ENCODE results near the gene UGGT2.

UGGT2 gene

GRCh38 chr13:96090240-96091101 lies 37.3 kb upstream of the UGGT2 start:
- H3K4me3 ChIP-seq (ENCODE audit: low read depth, low read length): peak overlapping the region; percentile 56
- DNase-seq (ENCODE audit: low read depth): peak; percentile 13
- TF ChIP-seq CTCF (conservative IDR thresholded peaks at IDR 0.05; ENCODE audit: low read depth, low read length): no peak

GRCh38 chr13:96089749-96090239 lies 36.6 kb upstream of the UGGT2 start, which contains the start of gene HS6ST3:
HS6ST3 (plus strand) TSS chr13:96090107.
- H3K4me3 ChIP-seq (ENCODE audit: low read depth, low read length): peak within 1 kb of the TSS; percentile 56
- TF ChIP-seq CTCF (conservative IDR thresholded peaks at IDR 0.05; ENCODE audit: low read depth, low read length): no peak
- peak; percentile 10 for DNase-seq (ENCODE audit: low read depth)

GRCh38 chr13:96089139-96089538 lies 35.9 kb upstream of the UGGT2 start:
- DNase-seq (ENCODE audit: low read depth): no peak
- no peak overlapping the region for H3K4me3 ChIP-seq (ENCODE audit: low read depth, low read length)
- no peak for TF ChIP-seq CTCF (conservative IDR thresholded peaks at IDR 0.05; ENCODE audit: low read depth, low read length)

GRCh38 chr13:96086736-96087135 lies 33.5 kb upstream of the UGGT2 start:
- H3K4me3 ChIP-seq (ENCODE audit: low read depth, low read length): no peak overlapping the region
- DNase-seq (ENCODE audit: low read depth): no peak
- TF ChIP-seq CTCF (conservative IDR thresholded peaks at IDR 0.05; ENCODE audit: low read depth, low read length): no peak

GRCh38 chr13:96082640-96083039 lies 29.4 kb upstream of the UGGT2 start:
- TF ChIP-seq CTCF (conservative IDR thresholded peaks at IDR 0.05; ENCODE audit: low read depth, low read length): no peak
- H3K4me3 ChIP-seq (ENCODE audit: low read depth, low read length): no peak overlapping the region
- no peak for DNase-seq (ENCODE audit: low read depth)

- no peak overlapping the region for H3K4me3 ChIP-seq (ENCODE audit: low read depth, low read length)
- TF ChIP-seq CTCF (conservative IDR thresholded peaks at IDR 0.05; ENCODE audit: low read depth, low read length): no peak
- no peak for DNase-seq (ENCODE audit: low read depth)
Observed at GRCh38 chr13:96081888-96082287, 28.7 kb upstream of the UGGT2 start.

GRCh38 chr13:96080676-96081075 lies 27.5 kb upstream of the UGGT2 start:
- no peak for TF ChIP-seq CTCF (conservative IDR thresholded peaks at IDR 0.05; ENCODE audit: low read depth, low read length)
- H3K4me3 ChIP-seq (ENCODE audit: low read depth, low read length): no peak overlapping the region
- no peak for DNase-seq (ENCODE audit: low read depth)

Data from choroid plexus epithelial cell (primary cell).